Measurements from ENCODE around the gene GPANK1. TPM values are rescaled to one million over a fixed set of nuclear protein-coding genes. Genes with fewer than 3 reads are reported as not detected.
A peak's percentile ranks its signal among the peaks of the same experiment; 100 is the strongest.

The GPANK1 gene
- total RNA-seq, 1 experiment from 2014 or later = 32.0 TPM

- H3K4me1 ChIP-seq (ENCODE audit: insufficient read depth, low read length, poor library complexity, severe bottlenecking) = no peaks in the 10 kb centered on the region
- intact Hi-C loops (cut with micrococcal nuclease; ENCODE audit: unreplicated experiment) = no loop called here
- TF ChIP-seq EZH2 (IDR thresholded peaks at IDR 0.05; ENCODE audit: borderline replicate concordance, low read depth, low read length, poor library complexity, severe bottlenecking) (no peak), CTCF (conservative IDR thresholded peaks at IDR 0.05; ENCODE audit: low read depth, low read length) (no peak)
- ChIA-PET POLR2A (ENCODE audit: low non-redundant PET) (no interaction called here), CTCF (no interaction called here)
- H3K27me3 ChIP-seq (replicated peaks; ENCODE audit: insufficient read depth, low read depth, low read length, poor library complexity) = no peaks in the 10 kb centered on the region
- BruUV-seq (replicated peaks) = no TSS peak
- no peak for DNase-seq (ENCODE audit: low spot score)
- no peak overlapping the region for H3K27ac ChIP-seq (ENCODE audit: low read depth, low read length, poor library complexity, severe bottlenecking)
- peaks cover 90% of the 10 kb centered on the region for H3K36me3 ChIP-seq (ENCODE audit: insufficient read depth, low read length, poor library complexity, severe bottlenecking)
- H3K4me3 ChIP-seq (ENCODE audit: low read depth, low read length, poor library complexity, severe bottlenecking) = no peak overlapping the region
- no peaks in the 10 kb centered on the region for H3K9me3 ChIP-seq (ENCODE audit: low read depth, low read length, poor library complexity, severe bottlenecking)
Observed at GRCh38 chr6:31641370-31641769, 23.4 kb downstream of the GPANK1 start.

- no peak overlapping the region for H3K4me3 ChIP-seq (ENCODE audit: low read depth, low read length, poor library complexity, severe bottlenecking)
- no peaks in the 10 kb centered on the region for H3K4me1 ChIP-seq (ENCODE audit: insufficient read depth, low read length, poor library complexity, severe bottlenecking)
- H3K27me3 ChIP-seq (replicated peaks; ENCODE audit: insufficient read depth, low read depth, low read length, poor library complexity) = no peaks in the 10 kb centered on the region
- H3K9me3 ChIP-seq (ENCODE audit: low read depth, low read length, poor library complexity, severe bottlenecking) = no peaks in the 10 kb centered on the region
- H3K36me3 ChIP-seq (ENCODE audit: insufficient read depth, low read length, poor library complexity, severe bottlenecking) = peaks cover 95% of the 10 kb centered on the region
- intact Hi-C loops (cut with micrococcal nuclease; ENCODE audit: unreplicated experiment) = no loop called here
- DNase-seq (ENCODE audit: low spot score) = no peak
- ChIA-PET POLR2A (ENCODE audit: low non-redundant PET) (interaction anchor here (0.6 to 0.8 kb wide), 2 partner anchors 14 to 329 kb away, joined by 3 read pairs; no protein-coding TSS in a partner anchor), CTCF (no interaction called here)
- H3K27ac ChIP-seq (ENCODE audit: low read depth, low read length, poor library complexity, severe bottlenecking) = no peak overlapping the region
- TSS peak; percentile 80 for BruUV-seq (replicated peaks)
- TF ChIP-seq EZH2 (IDR thresholded peaks at IDR 0.05; ENCODE audit: borderline replicate concordance, low read depth, low read length, poor library complexity, severe bottlenecking) (no peak), CTCF (conservative IDR thresholded peaks at IDR 0.05; ENCODE audit: low read depth, low read length) (no peak)
Observed at GRCh38 chr6:31640612-31641011, 24.2 kb downstream of the GPANK1 start.

- intact Hi-C loops (cut with micrococcal nuclease; ENCODE audit: unreplicated experiment) = no loop called here
Observed at GRCh38 chr6:31639449-31639861, 25.3 kb downstream of the GPANK1 start.

More at GRCh38 chr6:31639449-31639861, 25.3 kb downstream of the GPANK1 start:
- BruUV-seq (replicated peaks) = no TSS peak
- peaks cover 95% of the 10 kb centered on the region for H3K36me3 ChIP-seq (ENCODE audit: insufficient read depth, low read length, poor library complexity, severe bottlenecking)
- DNase-seq (ENCODE audit: low spot score) = no peak
- CTCF ChIA-PET = no interaction called here
- no peaks in the 10 kb centered on the region for H3K4me1 ChIP-seq (ENCODE audit: insufficient read depth, low read length, poor library complexity, severe bottlenecking)
- no peaks in the 10 kb centered on the region for H3K9me3 ChIP-seq (ENCODE audit: low read depth, low read length, poor library complexity, severe bottlenecking)
- H3K27me3 ChIP-seq (replicated peaks; ENCODE audit: insufficient read depth, low read depth, low read length, poor library complexity) = no peaks in the 10 kb centered on the region
- TF ChIP-seq EZH2 (IDR thresholded peaks at IDR 0.05; ENCODE audit: borderline replicate concordance, low read depth, low read length, poor library complexity, severe bottlenecking) = no peak
- TF ChIP-seq CTCF (conservative IDR thresholded peaks at IDR 0.05; ENCODE audit: low read depth, low read length) = no peak
- no peak overlapping the region for H3K27ac ChIP-seq (ENCODE audit: low read depth, low read length, poor library complexity, severe bottlenecking)
- POLR2A ChIA-PET (ENCODE audit: low non-redundant PET) = no interaction called here
- H3K4me3 ChIP-seq (ENCODE audit: low read depth, low read length, poor library complexity, severe bottlenecking) = no peak overlapping the region

Data from A673 (cell line).